GM12878 (cell line): ENCODE results near the gene ABI1. TPM values are rescaled to one million over a fixed set of nuclear protein-coding genes. Genes with fewer than 3 reads are reported as not detected.
A peak's percentile ranks its signal among the peaks of the same experiment; 100 is the strongest.

Experiments used
- ATAC-seq: fragments of 200-7000 bp; cut with Tn5 transposase; 3 replicates; pipeline ENCODE4 v1.9.1; 2020; ENCODE audit warnings: mild to moderate bottlenecking, moderate library complexity
- BruUV-seq: library from RNA; stranded (reverse); fragments of 400-500 nt; replicated peaks from 2 replicates; lab custom pipeline; 2021; lab: Mats Ljungman, UMichigan
- CTCF ChIA-PET: fragments of 300-600 bp; sonication (Branson Sonifier 250); formaldehyde crosslinking; extraction: SDS; loops from one replicate; lab custom pipeline; 2021; ENCODE audit warnings: inconsistent platforms; lab: Yijun Ruan, JAX
- POLR2A ChIA-PET: fragments of 350-600 bp; formaldehyde crosslinking; extraction: SDS; loops from one replicate; lab custom pipeline; 2021; ENCODE audit warnings: inconsistent platforms; lab: Charles Lee
- RAD21 ChIA-PET: fragments of 300-600 bp; sonication (Branson Sonifier 250); formaldehyde crosslinking; loops from one replicate; lab custom pipeline; 2023; ENCODE audit warnings: antibody characterized with exemption; ENCODE audit not compliant: unreplicated experiment; lab: Charles Lee
- SMC1A ChIA-PET: fragments of 300-600 bp; sonication (Branson Sonifier 250); formaldehyde crosslinking; loops from one replicate; lab custom pipeline; 2023; ENCODE audit not compliant: unreplicated experiment, uncharacterized antibody; lab: Charles Lee
- DNase-seq: peaks from one replicate; pipeline ENCODE4 v3.0.0-alpha.2; 2011; ENCODE audit warnings: low read depth, low spot score
- FAIRE-seq: peaks from 3 replicates; lab custom pipeline; 2011; peaks lifted over from hg19 to GRCh38; lab: Jason Lieb, UNC
- H2AFZ ChIP-seq: 2 replicates; pipeline ENCODE4 v1.6.0; 2011; ENCODE audit warnings: low read depth, low read length, control low read depth; ENCODE audit not compliant: control insufficient read depth
- H3K27ac ChIP-seq: 2 replicates; pipeline ENCODE4 v1.5.1; 2011; ENCODE audit warnings: control low read depth; ENCODE audit not compliant: control insufficient read depth, insufficient read depth
- H3K27me3 ChIP-seq, 2 experiments: replicated peaks in 1 of 2; 2 replicates each; pipeline versions ENCODE4 v1.6.0 to v1.6.1; 2011; ENCODE audit warnings: low read length in 1 of 2; ENCODE audit not compliant: control insufficient read depth in 2 of 2, insufficient read depth in 2 of 2
- H3K36me3 ChIP-seq, 2 experiments: 2 replicates each; pipeline ENCODE4 v1.5.1; 2011; ENCODE audit warnings: low read length in 1 of 2; ENCODE audit not compliant: control insufficient read depth in 2 of 2, insufficient read depth in 2 of 2
- H3K4me1 ChIP-seq: 2 replicates; pipeline ENCODE4 v1.6.1; 2011; ENCODE audit warnings: mild to moderate bottlenecking, low read length, moderate library complexity, mixed read lengths; ENCODE audit not compliant: control insufficient read depth, insufficient read depth
- H3K4me2 ChIP-seq: 2 replicates; pipeline ENCODE4 v1.6.0; 2011; ENCODE audit warnings: control low read depth; ENCODE audit not compliant: control insufficient read depth, insufficient read depth
- H3K4me3 ChIP-seq: fragments of 200-600 bp; sonication (generic); 2 replicates; pipeline ENCODE4 v1.5.1; 2016
- H3K79me2 ChIP-seq: 2 replicates; pipeline ENCODE4 v1.6.0; 2011; ENCODE audit warnings: low read length; ENCODE audit not compliant: control insufficient read depth, insufficient read depth
- H3K9ac ChIP-seq: 2 replicates; pipeline ENCODE4 v1.8.0; 2011; ENCODE audit warnings: low read length, control low read depth, mixed read lengths; ENCODE audit not compliant: control insufficient read depth, insufficient read depth
- H3K9me3 ChIP-seq: replicated peaks from 3 replicates; pipeline ENCODE4 v1.5.1; 2011; ENCODE audit warnings: mild to moderate bottlenecking, low read length; ENCODE audit not compliant: control insufficient read depth, insufficient read depth
- H4K20me1 ChIP-seq: 2 replicates; pipeline ENCODE4 v1.6.0; 2011; ENCODE audit not compliant: control insufficient read depth, insufficient read depth
- CREM ChIP-seq: IDR thresholded peaks from 2 replicates; pipeline ENCODE4 v1.6.1; 2014; ENCODE audit warnings: antibody characterized with exemption, low read depth
- IKZF2 ChIP-seq, 2 experiments: fragments of 450-650 bp; IDR thresholded peaks; 2 replicates each; pipeline ENCODE4 v1.6.1; 2017; ENCODE audit warnings: mild to moderate bottlenecking in 2 of 2, moderate library complexity in 2 of 2
- LARP7 ChIP-seq: fragments of 450-650 bp; IDR thresholded peaks from 2 replicates; pipeline ENCODE4 v1.6.1; 2017; ENCODE audit warnings: mild to moderate bottlenecking
- MEF2A ChIP-seq: IDR thresholded peaks from 2 replicates; pipeline ENCODE4 v1.6.1; 2011; ENCODE audit warnings: low read depth, mild to moderate bottlenecking, low read length, moderate library complexity; ENCODE audit not compliant: insufficient read depth
- MXI1 ChIP-seq: fragments of 150-350 bp; IDR thresholded peaks from 2 replicates; pipeline ENCODE4 v1.6.1; 2011; ENCODE audit warnings: low read depth, mild to moderate bottlenecking, inconsistent platforms, low read length, improper control_type of control experiment
- SPI1 ChIP-seq: IDR thresholded peaks from 2 replicates; pipeline ENCODE4 v1.6.1; 2011; ENCODE audit warnings: low read depth, mild to moderate bottlenecking, low read length, moderate library complexity, borderline replicate concordance; ENCODE audit not compliant: insufficient read depth
- ZNF384 ChIP-seq: IDR thresholded peaks from 2 replicates; pipeline ENCODE4 v1.6.1; 2012; ENCODE audit warnings: low read depth, mild to moderate bottlenecking, low read length, improper control_type of control experiment, borderline replicate concordance
- WGBS: methylation state at CpG from one replicate; pipeline ENCODE4 v1.1.6; 2016; ENCODE audit warnings: low lambda C conversion rate; ENCODE audit not compliant: insufficient replicate concordance, insufficient coverage; ENCODE audit errors: missing lambda C conversion rate; 5-methylcytosine and 5-hydroxymethylcytosine counted together
- in situ Hi-C: fragments of 300-500 bp; cut with MboI; formaldehyde crosslinking; loops from 9 replicates; pipeline ENCODE4 v1.14.3; 2018; ENCODE audit warnings: mixed read lengths
- intact Hi-C: fragments of 100-400 bp; cut with micrococcal nuclease; formaldehyde crosslinking; loops from one replicate; pipeline ENCODE4 v1.14.2; 2022; ENCODE audit not compliant: unreplicated experiment
- polyA plus RNA-seq, 11 experiments: library from polyadenylated mRNA; depleted of rRNA in 4 of 11; unstranded in 6 of 11; stranded (reverse) in 5 of 11; fragments of >200 nt; fragmentation: Nextera tagmentation in 4 of 11; fragmentation: Illumina TruSeq in 1 of 11; extraction: Ambion mirVana in 4 of 11; extraction: Trizol in 1 of 11; gene quantifications; 1 replicate in 1 of 11; 2 replicates in 10 of 11; pipeline versions ENCODE4 v1.2.1 to v1.2.3, GENCODE V29; 2011 to 2016; ENCODE audit warnings: inconsistent platforms in 2 of 11, missing spikeins in 2 of 11, low read depth in 1 of 11
- total RNA-seq, 4 experiments: library from RNA; depleted of rRNA in 3 of 4; stranded (reverse); fragments of >200 nt in 3 of 4; fragmentation: Illumina TruSeq in 1 of 4; extraction: Trizol in 1 of 4; gene quantifications; 2 replicates each; pipeline versions ENCODE4 v1.2.1 to v1.2.3, GENCODE V29; 2013 to 2021
- TF ChIP-seq, protein P1 (sequence below): fragments of 450-650 bp; IDR thresholded peaks from 2 replicates; pipeline ENCODE4 v1.6.1; 2016; ENCODE audit warnings: mild to moderate bottlenecking, moderate library complexity, borderline replicate concordance
- TF ChIP-seq, protein P2 (sequence below): fragments of 450-650 bp; IDR thresholded peaks from 2 replicates; pipeline ENCODE4 v1.6.1; 2017; ENCODE audit warnings: mild to moderate bottlenecking, moderate library complexity

Gene ABI1
- total and polyA plus RNA-seq, 10 of the 15 experiments (the other 5 are each of a cell fraction or from before 2014, with no cell fraction given) = 31.2 to 73.2 (median 50.7) TPM

DNA sequence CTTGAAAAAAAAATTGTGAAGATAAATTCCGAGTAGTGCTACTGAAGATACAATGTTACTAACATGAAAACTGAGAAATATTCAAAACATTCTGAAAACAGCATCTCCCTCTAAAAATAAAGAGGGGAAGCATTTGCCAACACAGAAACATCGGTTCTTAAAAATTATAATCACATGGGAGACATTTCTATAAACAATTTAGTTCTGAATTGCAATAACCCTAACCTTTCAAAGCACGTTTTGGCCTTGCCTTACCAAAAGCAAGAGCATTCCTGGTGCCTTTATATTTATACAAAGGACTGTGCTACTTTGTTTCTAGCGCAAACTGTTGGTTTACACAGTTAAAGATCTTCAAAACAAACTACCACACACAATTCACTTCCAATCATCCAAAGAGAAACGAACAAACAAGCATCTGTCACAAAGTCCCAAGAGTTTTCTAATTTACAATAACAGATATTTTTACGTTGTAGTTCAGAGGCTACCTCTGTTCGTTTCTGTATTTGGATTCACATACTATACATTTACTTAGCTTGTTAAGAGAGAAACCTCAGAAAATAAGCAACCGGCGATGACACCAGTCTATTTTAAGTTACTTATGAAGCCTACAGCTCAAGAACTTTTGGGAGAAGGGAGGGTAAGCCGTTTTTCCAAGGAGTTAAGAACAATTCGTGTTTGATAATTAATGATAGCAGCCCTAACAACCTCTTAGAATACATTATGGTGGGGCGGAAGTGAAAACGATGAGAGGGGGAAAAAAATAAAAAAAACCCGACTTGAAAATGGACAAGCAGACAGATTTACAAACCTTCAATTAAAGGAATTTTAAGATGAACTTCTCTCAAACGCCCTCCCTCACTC, 1.3 kb downstream of the ABI1 start:
- no peaks in the 10 kb centered on the region for H4K20me1 ChIP-seq
- H3K9me3 ChIP-seq = no peaks in the 10 kb centered on the region
- no peak overlapping the region for H2AFZ ChIP-seq
- H3K4me1 ChIP-seq = peaks cover 4% of the 10 kb centered on the region; the same call in 1 of the 2 replicates
- peak; percentile 21; the same call in 1 of the 2 replicates for TF ChIP-seq LARP7
- TF ChIP-seq MXI1 = peak; percentile 68; the same call in 1 of the 2 replicates
- TF ChIP-seq, protein P1, sequence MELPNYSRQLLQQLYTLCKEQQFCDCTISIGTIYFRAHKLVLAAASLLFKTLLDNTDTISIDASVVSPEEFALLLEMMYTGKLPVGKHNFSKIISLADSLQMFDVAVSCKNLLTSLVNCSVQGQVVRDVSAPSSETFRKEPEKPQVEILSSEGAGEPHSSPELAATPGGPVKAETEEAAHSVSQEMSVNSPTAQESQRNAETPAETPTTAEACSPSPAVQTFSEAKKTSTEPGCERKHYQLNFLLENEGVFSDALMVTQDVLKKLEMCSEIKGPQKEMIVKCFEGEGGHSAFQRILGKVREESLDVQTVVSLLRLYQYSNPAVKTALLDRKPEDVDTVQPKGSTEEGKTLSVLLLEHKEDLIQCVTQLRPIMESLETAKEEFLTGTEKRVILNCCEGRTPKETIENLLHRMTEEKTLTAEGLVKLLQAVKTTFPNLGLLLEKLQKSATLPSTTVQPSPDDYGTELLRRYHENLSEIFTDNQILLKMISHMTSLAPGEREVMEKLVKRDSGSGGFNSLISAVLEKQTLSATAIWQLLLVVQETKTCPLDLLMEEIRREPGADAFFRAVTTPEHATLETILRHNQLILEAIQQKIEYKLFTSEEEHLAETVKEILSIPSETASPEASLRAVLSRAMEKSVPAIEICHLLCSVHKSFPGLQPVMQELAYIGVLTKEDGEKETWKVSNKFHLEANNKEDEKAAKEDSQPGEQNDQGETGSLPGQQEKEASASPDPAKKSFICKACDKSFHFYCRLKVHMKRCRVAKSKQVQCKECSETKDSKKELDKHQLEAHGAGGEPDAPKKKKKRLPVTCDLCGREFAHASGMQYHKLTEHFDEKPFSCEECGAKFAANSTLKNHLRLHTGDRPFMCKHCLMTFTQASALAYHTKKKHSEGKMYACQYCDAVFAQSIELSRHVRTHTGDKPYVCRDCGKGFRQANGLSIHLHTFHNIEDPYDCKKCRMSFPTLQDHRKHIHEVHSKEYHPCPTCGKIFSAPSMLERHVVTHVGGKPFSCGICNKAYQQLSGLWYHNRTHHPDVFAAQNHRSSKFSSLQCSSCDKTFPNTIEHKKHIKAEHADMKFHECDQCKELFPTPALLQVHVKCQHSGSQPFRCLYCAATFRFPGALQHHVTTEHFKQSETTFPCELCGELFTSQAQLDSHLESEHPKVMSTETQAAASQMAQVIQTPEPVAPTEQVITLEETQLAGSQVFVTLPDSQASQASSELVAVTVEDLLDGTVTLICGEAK = 0 out of 2 replicates have a peak, but pooled peaks have one; percentile 26
- TF ChIP-seq, protein P2, sequence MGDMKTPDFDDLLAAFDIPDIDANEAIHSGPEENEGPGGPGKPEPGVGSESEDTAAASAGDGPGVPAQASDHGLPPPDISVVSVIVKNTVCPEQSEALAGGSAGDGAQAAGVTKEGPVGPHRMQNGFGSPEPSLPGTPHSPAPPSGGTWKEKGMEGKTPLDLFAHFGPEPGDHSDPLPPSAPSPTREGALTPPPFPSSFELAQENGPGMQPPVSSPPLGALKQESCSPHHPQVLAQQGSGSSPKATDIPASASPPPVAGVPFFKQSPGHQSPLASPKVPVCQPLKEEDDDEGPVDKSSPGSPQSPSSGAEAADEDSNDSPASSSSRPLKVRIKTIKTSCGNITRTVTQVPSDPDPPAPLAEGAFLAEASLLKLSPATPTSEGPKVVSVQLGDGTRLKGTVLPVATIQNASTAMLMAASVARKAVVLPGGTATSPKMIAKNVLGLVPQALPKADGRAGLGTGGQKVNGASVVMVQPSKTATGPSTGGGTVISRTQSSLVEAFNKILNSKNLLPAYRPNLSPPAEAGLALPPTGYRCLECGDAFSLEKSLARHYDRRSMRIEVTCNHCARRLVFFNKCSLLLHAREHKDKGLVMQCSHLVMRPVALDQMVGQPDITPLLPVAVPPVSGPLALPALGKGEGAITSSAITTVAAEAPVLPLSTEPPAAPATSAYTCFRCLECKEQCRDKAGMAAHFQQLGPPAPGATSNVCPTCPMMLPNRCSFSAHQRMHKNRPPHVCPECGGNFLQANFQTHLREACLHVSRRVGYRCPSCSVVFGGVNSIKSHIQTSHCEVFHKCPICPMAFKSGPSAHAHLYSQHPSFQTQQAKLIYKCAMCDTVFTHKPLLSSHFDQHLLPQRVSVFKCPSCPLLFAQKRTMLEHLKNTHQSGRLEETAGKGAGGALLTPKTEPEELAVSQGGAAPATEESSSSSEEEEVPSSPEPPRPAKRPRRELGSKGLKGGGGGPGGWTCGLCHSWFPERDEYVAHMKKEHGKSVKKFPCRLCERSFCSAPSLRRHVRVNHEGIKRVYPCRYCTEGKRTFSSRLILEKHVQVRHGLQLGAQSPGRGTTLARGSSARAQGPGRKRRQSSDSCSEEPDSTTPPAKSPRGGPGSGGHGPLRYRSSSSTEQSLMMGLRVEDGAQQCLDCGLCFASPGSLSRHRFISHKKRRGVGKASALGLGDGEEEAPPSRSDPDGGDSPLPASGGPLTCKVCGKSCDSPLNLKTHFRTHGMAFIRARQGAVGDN = 0 out of 2 replicates have a peak, but pooled peaks have one; percentile 18
- no peak for TF ChIP-seq CREM
- peak; percentile 66 for TF ChIP-seq SPI1
- no peak for TF ChIP-seq MEF2A
- peak; percentile 74 for TF ChIP-seq ZNF384
- 0 out of 4 replicates have a peak, but pooled peaks of 1 of the 2 experiments have one; percentile 1 for TF ChIP-seq IKZF2 (IDR thresholded peaks at IDR 0.05)
- peak overlapping the region; percentile 76 for H3K4me2 ChIP-seq
- peak overlapping the region; percentile 91 for H3K4me3 ChIP-seq
- H3K9ac ChIP-seq = peak overlapping the region; percentile 88
- BruUV-seq = no TSS peak
- no peaks in the 10 kb centered on the region for H3K27me3 ChIP-seq
- in situ Hi-C loops (loop anchor here (10.0 kb wide), 1 partner anchor 115 kb away; no protein-coding TSS in a partner anchor), intact Hi-C loops (loop anchor here (2.0 to 5.0 kb wide), 2 partner anchors 102 to 381 kb away; partner anchors contain the start of gene ACBD5)
- H3K27ac ChIP-seq = peak overlapping the region; percentile 92
- DNase-seq (no peak), FAIRE-seq (no peak), ATAC-seq (no peak)
- H3K79me2 ChIP-seq = peaks cover 62% of the 10 kb centered on the region
- RAD21 ChIA-PET = interaction anchor here (0.6 to 3.2 kb wide), 7 partner anchors 21 to 133 kb away, joined by 3 to 29 read pairs (median 6); no protein-coding TSS in a partner anchor
- no peaks in the 10 kb centered on the region for H3K36me3 ChIP-seq
- WGBS = under 1% methylated on average over 15 of the region's 15 CpGs
- POLR2A ChIA-PET = interaction anchor here (0.6 to 1.1 kb wide), 3 partner anchors 41 to 383 kb away, joined by 3 to 4 read pairs (median 3); no protein-coding TSS in a partner anchor
- SMC1A ChIA-PET = interaction anchor here (0.8 to 1.6 kb wide), 4 partner anchors 22 to 134 kb away, joined by 3 to 8 read pairs (median 4); no protein-coding TSS in a partner anchor
- CTCF ChIA-PET = interaction anchor here (1.0 to 1.4 kb wide), 3 partner anchors 18 to 124 kb away, joined by 3 to 6 read pairs (median 3); no protein-coding TSS in a partner anchor
